Caco-2 (cell line): Measurements from ENCODE around the gene RNF151. TPM values are rescaled to one million over a fixed set of nuclear protein-coding genes. Genes with fewer than 3 reads are reported as not detected.

Experiments
- BruUV-seq: library from RNA; stranded (reverse); fragments of 400-500 nt; replicated peaks from 2 replicates; lab custom pipeline; 2021; lab: Mats Ljungman, UMichigan
- CTCF ChIA-PET: fragments of 300-600 bp; sonication (Branson Sonifier 250); formaldehyde crosslinking; loops from one replicate; lab custom pipeline; 2022; ENCODE audit warnings: antibody characterized with exemption; lab: Charles Lee
- POLR2A ChIA-PET: fragments of 300-600 bp; sonication (Branson Sonifier 250); formaldehyde crosslinking; loops from one replicate; lab custom pipeline; 2022; ENCODE audit warnings: antibody characterized with exemption; lab: Charles Lee
- DNase-seq, 2 experiments: peaks; one replicate each; pipeline versions ENCODE4 v3.0.0 to v3.0.0-alpha.2; 2020 to 2022
- H3K27me3 ChIP-seq: replicated peaks from 2 replicates; pipeline ENCODE4 v1.6.0; 2011; ENCODE audit warnings: low read length; ENCODE audit not compliant: control insufficient read depth, insufficient read depth
- H3K36me3 ChIP-seq: 2 replicates; pipeline ENCODE4 v1.5.1; 2011; ENCODE audit warnings: low read length; ENCODE audit not compliant: control insufficient read depth, insufficient read depth
- H3K4me1 ChIP-seq: fragments of 250-450 bp; sonication (Bioruptor Pico); 2 replicates; pipeline ENCODE4 v1.5.1; 2020; ENCODE audit warnings: mild to moderate bottlenecking
- H3K4me3 ChIP-seq: 2 replicates; pipeline ENCODE4 v1.5.1; 2011; ENCODE audit warnings: low read depth, mild to moderate bottlenecking, control low read depth, low read length
- H3K9me3 ChIP-seq: fragments of 250-450 bp; sonication (Bioruptor Pico); 2 replicates; pipeline ENCODE4 v1.5.1; 2020; ENCODE audit warnings: mild to moderate bottlenecking, moderate library complexity
- H3K27ac Mint-ChIP-seq: one replicate; pipeline ENCODE4 v1.8.0; 2022; ENCODE audit warnings: mixed read lengths; ENCODE audit not compliant: unreplicated experiment
- H3K27me3 Mint-ChIP-seq: one replicate; pipeline ENCODE4 v1.8.0; 2022; ENCODE audit warnings: mixed read lengths; ENCODE audit not compliant: insufficient read depth, unreplicated experiment
- H3K36me3 Mint-ChIP-seq: one replicate; pipeline ENCODE4 v1.8.0; 2022; ENCODE audit warnings: mild to moderate bottlenecking, mixed read lengths; ENCODE audit not compliant: insufficient read depth, unreplicated experiment
- H3K4me1 Mint-ChIP-seq: one replicate; pipeline ENCODE4 v1.8.0; 2022; ENCODE audit warnings: low read depth, mixed read lengths; ENCODE audit not compliant: unreplicated experiment
- H3K4me3 Mint-ChIP-seq: one replicate; pipeline ENCODE4 v1.8.0; 2022; ENCODE audit warnings: mild to moderate bottlenecking, moderate library complexity, mixed read lengths; ENCODE audit not compliant: unreplicated experiment
- H3K9me3 Mint-ChIP-seq: one replicate; pipeline ENCODE4 v1.8.0; 2022; ENCODE audit warnings: mixed read lengths; ENCODE audit not compliant: unreplicated experiment
- intact Hi-C: fragments of 100-400 bp; cut with micrococcal nuclease; formaldehyde crosslinking; loops from one replicate; pipeline ENCODE4 v1.10.0; 2022; ENCODE audit not compliant: unreplicated experiment
- total RNA-seq: library from RNA; stranded (reverse); gene quantifications from 2 replicates; pipeline ENCODE4 v1.2.3, GENCODE V29; 2022
- TF ChIP-seq, protein P1 (sequence below), 2 experiments: fragments of 200-600 bp in 1 of 2; IDR thresholded peaks; 1 replicate in 1 of 2; 2 replicates in 1 of 2; pipeline versions ENCODE4 v1.5.1 to v1.8.0; 2011 to 2022; ENCODE audit warnings: antibody characterized with exemption in 1 of 2, control low read depth in 1 of 2, inconsistent platforms in 1 of 2, low read depth in 1 of 2, low read length in 1 of 2, mild to moderate bottlenecking in 1 of 2, moderate library complexity in 1 of 2; ENCODE audit not compliant: insufficient read depth in 1 of 2, severe bottlenecking in 1 of 2, unreplicated experiment in 1 of 2

The RNF151 gene
- total RNA-seq, 1 experiment from 2014 or later = not detected

DNA sequence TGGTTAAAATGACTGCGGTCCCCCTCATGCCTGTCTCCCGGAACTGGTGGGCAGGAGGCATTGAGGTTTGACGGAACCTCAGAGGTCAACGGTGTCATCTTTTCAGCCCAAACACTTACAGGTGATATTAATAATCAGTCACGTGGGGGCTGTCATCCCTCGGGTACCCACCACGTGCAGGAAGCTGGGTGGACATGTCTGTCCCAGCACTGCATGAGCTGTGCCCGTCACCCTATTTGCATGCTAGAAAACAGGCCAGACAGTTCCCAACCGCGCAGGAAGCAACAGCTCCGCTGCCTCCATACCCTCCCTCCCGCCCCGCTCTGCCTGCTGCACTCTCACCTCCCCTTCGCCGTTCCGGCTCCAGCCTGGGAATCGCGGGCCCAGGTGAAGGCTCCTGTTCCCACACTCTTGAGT, 24.5 kb downstream of the RNF151 start:
- ChIA-PET CTCF (interaction anchor here (0.5 kb wide), 1 partner anchor 32 kb away, joined by 3 read pairs; no protein-coding TSS in a partner anchor), POLR2A (no interaction called here)
- no TSS peak for BruUV-seq
- TF ChIP-seq, protein P1, sequence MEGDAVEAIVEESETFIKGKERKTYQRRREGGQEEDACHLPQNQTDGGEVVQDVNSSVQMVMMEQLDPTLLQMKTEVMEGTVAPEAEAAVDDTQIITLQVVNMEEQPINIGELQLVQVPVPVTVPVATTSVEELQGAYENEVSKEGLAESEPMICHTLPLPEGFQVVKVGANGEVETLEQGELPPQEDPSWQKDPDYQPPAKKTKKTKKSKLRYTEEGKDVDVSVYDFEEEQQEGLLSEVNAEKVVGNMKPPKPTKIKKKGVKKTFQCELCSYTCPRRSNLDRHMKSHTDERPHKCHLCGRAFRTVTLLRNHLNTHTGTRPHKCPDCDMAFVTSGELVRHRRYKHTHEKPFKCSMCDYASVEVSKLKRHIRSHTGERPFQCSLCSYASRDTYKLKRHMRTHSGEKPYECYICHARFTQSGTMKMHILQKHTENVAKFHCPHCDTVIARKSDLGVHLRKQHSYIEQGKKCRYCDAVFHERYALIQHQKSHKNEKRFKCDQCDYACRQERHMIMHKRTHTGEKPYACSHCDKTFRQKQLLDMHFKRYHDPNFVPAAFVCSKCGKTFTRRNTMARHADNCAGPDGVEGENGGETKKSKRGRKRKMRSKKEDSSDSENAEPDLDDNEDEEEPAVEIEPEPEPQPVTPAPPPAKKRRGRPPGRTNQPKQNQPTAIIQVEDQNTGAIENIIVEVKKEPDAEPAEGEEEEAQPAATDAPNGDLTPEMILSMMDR (IDR thresholded peaks at IDR 0.05; ENCODE audit: insufficient read depth in 1 of 2, low read depth in 1 of 2, low read length in 1 of 2, severe bottlenecking in 1 of 2, unreplicated experiment in 1 of 2) = no peak
- peaks cover 7% of the 10 kb centered on the region for H3K4me1 Mint-ChIP-seq
- Histone ChIP-seq H3K9me3 (no peaks in the 10 kb centered on the region), H3K36me3 (peaks cover 3% of the 10 kb centered on the region; the same call in 1 of the 2 replicates), H3K27me3 (no peaks in the 10 kb centered on the region), H3K4me1 (peaks cover 8% of the 10 kb centered on the region; the same call in 1 of the 2 replicates), H3K4me3 (no peak overlapping the region)
- no peaks in the 10 kb centered on the region for H3K27me3 Mint-ChIP-seq
- H3K36me3 Mint-ChIP-seq = peaks cover 10% of the 10 kb centered on the region
- no peak overlapping the region for H3K27ac Mint-ChIP-seq
- no peaks in the 10 kb centered on the region for H3K9me3 Mint-ChIP-seq
- no peak overlapping the region for H3K4me3 Mint-ChIP-seq
- intact Hi-C loops = no loop called here
- no peak for DNase-seq

DNA sequence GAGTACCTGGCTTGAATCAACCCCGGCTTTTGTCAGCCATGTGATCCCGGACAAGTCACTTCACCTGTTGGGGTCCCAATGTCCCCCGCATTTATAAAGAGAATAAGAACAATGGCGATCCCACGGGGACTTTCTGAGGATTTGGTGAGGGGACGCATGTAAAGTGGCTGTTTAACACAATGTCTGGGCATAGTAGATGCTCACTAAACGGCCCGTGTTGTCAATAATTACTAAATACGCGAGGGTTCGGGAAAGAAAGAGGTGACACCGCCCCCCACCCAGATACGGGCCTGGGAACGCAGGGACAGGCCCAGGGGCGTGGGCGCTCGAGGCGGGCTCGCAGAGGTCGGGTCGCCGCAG, 24.9 kb downstream of the RNF151 start:
- no peak overlapping the region for H3K27ac Mint-ChIP-seq
- POLR2A ChIA-PET = no interaction called here

DNA sequence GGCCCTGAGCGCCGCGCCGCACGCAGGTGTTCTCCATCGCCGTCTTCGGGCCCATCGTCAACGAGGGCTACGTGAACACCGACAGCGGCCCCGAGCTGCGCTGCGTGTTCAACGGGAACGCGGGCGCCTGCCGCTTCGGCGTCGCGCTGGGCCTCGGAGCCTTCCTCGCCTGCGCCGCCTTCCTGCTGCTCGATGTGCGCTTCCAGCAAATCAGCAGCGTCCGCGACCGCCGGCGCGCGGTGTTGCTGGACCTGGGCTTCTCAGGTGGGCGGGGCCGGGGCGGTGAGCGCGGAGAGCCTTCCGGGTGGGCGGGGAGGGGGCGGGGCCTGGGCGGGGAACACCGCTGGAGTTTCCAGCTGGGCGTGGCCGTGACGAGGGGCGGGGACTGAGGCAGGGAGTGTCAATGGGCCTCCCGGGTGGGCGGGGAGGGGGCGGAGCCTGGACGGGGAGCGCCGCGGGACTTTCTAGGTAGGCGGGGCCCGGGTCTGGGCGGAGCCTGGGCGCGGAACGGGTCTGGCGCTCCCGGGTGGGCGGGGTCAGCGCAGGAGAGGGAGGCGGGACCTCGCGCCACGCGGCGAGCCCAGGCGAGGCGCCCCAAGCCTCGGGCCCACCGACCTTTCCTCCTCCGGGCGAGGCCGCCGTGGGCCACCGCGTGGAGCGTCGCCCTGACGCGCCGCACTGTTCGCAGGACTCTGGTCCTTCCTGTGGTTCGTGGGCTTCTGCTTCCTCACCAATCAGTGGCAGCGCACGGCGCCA, 25.5 kb downstream of the RNF151 start:
- Mint-ChIP-seq H3K36me3 (peaks cover 10% of the 10 kb centered on the region), H3K27ac (no peak overlapping the region), H3K9me3 (no peaks in the 10 kb centered on the region), H3K27me3 (no peaks in the 10 kb centered on the region), H3K4me3 (no peak overlapping the region), H3K4me1 (peaks cover 7% of the 10 kb centered on the region)
- ChIA-PET CTCF (no interaction called here), POLR2A (no interaction called here)
- Histone ChIP-seq H3K4me1 (peaks cover 8% of the 10 kb centered on the region; the same call in 1 of the 2 replicates), H3K4me3 (no peak overlapping the region), H3K27me3 (no peaks in the 10 kb centered on the region), H3K9me3 (no peaks in the 10 kb centered on the region), H3K36me3 (no peaks in the 10 kb centered on the region; the same call in 1 of the 2 replicates)
- TF ChIP-seq, protein P1 (IDR thresholded peaks at IDR 0.05; ENCODE audit: insufficient read depth in 1 of 2, low read depth in 1 of 2, low read length in 1 of 2, severe bottlenecking in 1 of 2, unreplicated experiment in 1 of 2) = no peak
- peak; percentile 67 to 87 for DNase-seq
- intact Hi-C loops = no loop called here
- BruUV-seq = no TSS peak

More for the DNA sequence above, 24.9 kb downstream of the RNF151 start:
- H3K9me3 ChIP-seq = no peaks in the 10 kb centered on the region
- TF ChIP-seq, protein P1 (IDR thresholded peaks at IDR 0.05; ENCODE audit: insufficient read depth in 1 of 2, low read depth in 1 of 2, low read length in 1 of 2, severe bottlenecking in 1 of 2, unreplicated experiment in 1 of 2) = no peak
- peaks cover 8% of the 10 kb centered on the region; the same call in 1 of the 2 replicates for H3K4me1 ChIP-seq
- peaks cover under 1% of the 10 kb centered on the region; the same call in 1 of the 2 replicates for H3K36me3 ChIP-seq
- Mint-ChIP-seq H3K27me3 (no peaks in the 10 kb centered on the region), H3K9me3 (no peaks in the 10 kb centered on the region), H3K4me1 (peaks cover 7% of the 10 kb centered on the region), H3K36me3 (peaks cover 10% of the 10 kb centered on the region), H3K4me3 (no peak overlapping the region)
- no peak for DNase-seq
- CTCF ChIA-PET = interaction anchor here (0.5 kb wide), 1 partner anchor 31 kb away, joined by 3 read pairs; no protein-coding TSS in a partner anchor
- no peak overlapping the region for H3K4me3 ChIP-seq
- intact Hi-C loops = no loop called here
- no TSS peak for BruUV-seq
- H3K27me3 ChIP-seq = no peaks in the 10 kb centered on the region
